Endothelial cell (in vitro differentiated cells): ENCODE results near the gene RUNX2. TPM values are rescaled to one million over a fixed set of nuclear protein-coding genes. Genes with fewer than 3 reads are reported as not detected.

Experiments
- DNase-seq: peaks from one replicate; pipeline ENCODE4 v3.0.0; 2021; ENCODE audit warnings: low spot score
- H3K27ac Mint-ChIP-seq: one replicate; pipeline ENCODE4 v1.8.0; 2021; ENCODE audit warnings: mixed read lengths, inconsistent platforms; ENCODE audit not compliant: unreplicated experiment
- H3K27me3 Mint-ChIP-seq: one replicate; pipeline ENCODE4 v1.8.0; 2021; ENCODE audit warnings: mild to moderate bottlenecking, moderate library complexity, mixed read lengths, inconsistent platforms; ENCODE audit not compliant: unreplicated experiment
- H3K36me3 Mint-ChIP-seq: one replicate; pipeline ENCODE4 v1.8.0; 2021; ENCODE audit warnings: mild to moderate bottlenecking, low read depth, mixed read lengths, inconsistent platforms; ENCODE audit not compliant: unreplicated experiment
- H3K4me1 Mint-ChIP-seq: one replicate; pipeline ENCODE4 v1.8.0; 2021; ENCODE audit warnings: mild to moderate bottlenecking, mixed read lengths, inconsistent platforms; ENCODE audit not compliant: unreplicated experiment
- H3K4me3 Mint-ChIP-seq: one replicate; pipeline ENCODE4 v1.8.0; 2021; ENCODE audit warnings: mild to moderate bottlenecking, mixed read lengths, inconsistent platforms; ENCODE audit not compliant: unreplicated experiment
- H3K9me3 Mint-ChIP-seq: one replicate; pipeline ENCODE4 v1.8.0; 2021; ENCODE audit warnings: mixed read lengths, inconsistent platforms; ENCODE audit not compliant: unreplicated experiment
- CTCF ChIP-seq: fragments of 200-600 bp; sonication (generic); IDR thresholded peaks from one replicate; pipeline ENCODE4 v1.5.0; 2021; ENCODE audit warnings: antibody characterized with exemption; ENCODE audit not compliant: unreplicated experiment
- total RNA-seq: library from RNA; stranded (reverse); fragmentation: NEBNext Ultra II Directional; extraction: Animal tissue kit (Norgen Biotek cat#: 25700); gene quantifications from one replicate; pipeline ENCODE4 v1.2.1, GENCODE V29; 2021; ENCODE audit not compliant: unreplicated experiment

RUNX2 gene
- total RNA-seq, 1 donor from 2014 or later, result 1.8 TPM

GRCh38 chr6:45626087-45626891 is 298.2 kb downstream of the RUNX2 start:
- no peak for DNase-seq
- no peaks in the 10 kb centered on the region for H3K36me3 Mint-ChIP-seq
- no peak for TF ChIP-seq CTCF
- no peak overlapping the region for H3K27ac Mint-ChIP-seq
- no peaks in the 10 kb centered on the region for H3K9me3 Mint-ChIP-seq
- H3K4me3 Mint-ChIP-seq, result no peak overlapping the region
- H3K27me3 Mint-ChIP-seq, result peaks cover 3% of the 10 kb centered on the region
- no peaks in the 10 kb centered on the region for H3K4me1 Mint-ChIP-seq

DNA sequence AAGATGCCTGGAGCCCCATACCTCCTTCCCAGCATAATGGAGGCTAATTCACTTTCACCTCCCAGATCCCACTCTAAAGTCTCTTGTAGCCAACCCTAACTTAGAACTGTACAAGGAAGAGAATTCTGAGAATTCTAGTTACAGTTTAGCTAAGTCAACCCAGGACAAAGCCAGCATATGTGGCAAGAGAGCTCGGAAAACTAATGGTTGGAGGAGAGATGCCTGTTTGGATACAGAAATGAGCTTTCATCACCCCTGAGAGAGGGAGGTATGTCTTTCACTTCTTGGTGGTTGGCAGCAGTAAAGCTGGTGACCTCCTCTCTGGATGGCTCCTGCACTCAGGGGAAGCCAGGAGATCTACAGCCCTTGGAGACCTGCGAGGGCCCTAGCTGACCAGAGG is 302.2 kb downstream of the RUNX2 start:
- TF ChIP-seq CTCF, result no peak
- Mint-ChIP-seq H3K4me3 (no peak overlapping the region), H3K27me3 (peaks cover 3% of the 10 kb centered on the region), H3K27ac (no peak overlapping the region), H3K9me3 (no peaks in the 10 kb centered on the region), H3K4me1 (peaks cover 2% of the 10 kb centered on the region), H3K36me3 (no peaks in the 10 kb centered on the region)
- no peak for DNase-seq

GRCh38 chr6:45630801-45631200 is 302.7 kb downstream of the RUNX2 start:
- Mint-ChIP-seq H3K9me3 (no peaks in the 10 kb centered on the region), H3K27me3 (peaks cover 3% of the 10 kb centered on the region), H3K4me3 (no peak overlapping the region), H3K36me3 (no peaks in the 10 kb centered on the region), H3K4me1 (peaks cover 2% of the 10 kb centered on the region), H3K27ac (no peak overlapping the region)
- no peak for DNase-seq
- TF ChIP-seq CTCF, result no peak

DNA sequence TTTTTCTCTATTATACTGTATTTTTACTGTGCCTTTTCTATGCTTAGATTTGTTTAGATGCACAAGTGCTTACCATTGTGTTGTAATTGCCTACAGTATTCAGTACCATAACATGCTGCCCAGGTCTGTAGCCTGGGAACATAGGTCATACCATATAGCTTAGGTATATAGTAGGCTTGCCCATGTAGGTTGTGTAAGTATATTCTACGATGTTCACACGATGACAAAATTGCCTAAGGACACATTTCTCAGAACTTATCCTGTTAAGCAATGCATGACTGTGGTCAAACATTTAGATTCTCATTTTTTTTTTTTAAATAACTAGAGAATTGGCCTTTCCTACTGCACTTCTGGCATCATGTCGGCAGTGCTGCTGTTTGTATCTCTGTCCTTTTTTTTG is 303.3 kb downstream of the RUNX2 start:
- Mint-ChIP-seq H3K27ac (no peak overlapping the region), H3K4me3 (no peak overlapping the region), H3K4me1 (peaks cover 2% of the 10 kb centered on the region), H3K9me3 (no peaks in the 10 kb centered on the region), H3K36me3 (no peaks in the 10 kb centered on the region), H3K27me3 (peaks cover 3% of the 10 kb centered on the region)
- no peak for TF ChIP-seq CTCF
- no peak for DNase-seq

GRCh38 chr6:45633272-45633908 is 305.3 kb downstream of the RUNX2 start:
- H3K4me1 Mint-ChIP-seq, result peaks cover 2% of the 10 kb centered on the region
- no peaks in the 10 kb centered on the region for H3K36me3 Mint-ChIP-seq
- no peak overlapping the region for H3K27ac Mint-ChIP-seq
- H3K27me3 Mint-ChIP-seq, result no peaks in the 10 kb centered on the region
- H3K4me3 Mint-ChIP-seq, result no peak overlapping the region
- TF ChIP-seq CTCF, result no peak
- H3K9me3 Mint-ChIP-seq, result no peaks in the 10 kb centered on the region
- no peak for DNase-seq
